HG03521 (cell line): ENCODE data around the gene CCNB3.

Source experiments
- ATAC-seq: cut with Tn5 transposase; IDR thresholded peaks from one replicate; pipeline ENCODE4 v1.9.1; 2021; ENCODE audit warnings: mild to moderate bottlenecking, moderate library complexity; ENCODE audit not compliant: unreplicated experiment

The CCNB3 gene

DNA sequence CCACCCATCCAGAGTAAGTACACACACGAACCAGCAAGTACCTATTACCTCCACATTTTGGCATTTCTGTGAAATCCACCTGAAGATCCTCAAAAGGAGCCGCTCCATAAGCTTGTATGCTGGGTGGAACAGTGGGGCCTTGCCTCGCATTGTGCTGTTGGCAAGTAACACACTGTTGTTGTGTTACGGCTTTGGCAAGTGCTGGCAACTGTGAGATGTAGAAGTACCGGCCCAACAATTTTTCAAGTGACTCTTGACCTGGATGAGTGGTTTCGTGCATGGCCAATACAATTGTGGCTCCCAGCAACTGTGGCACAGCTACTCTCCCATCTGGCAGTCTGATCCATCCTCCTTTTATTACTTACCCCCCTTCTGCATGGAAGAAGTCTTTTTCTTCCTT is 128.7 kb downstream of the CCNB3 start:
- no peak for ATAC-seq

DNA sequence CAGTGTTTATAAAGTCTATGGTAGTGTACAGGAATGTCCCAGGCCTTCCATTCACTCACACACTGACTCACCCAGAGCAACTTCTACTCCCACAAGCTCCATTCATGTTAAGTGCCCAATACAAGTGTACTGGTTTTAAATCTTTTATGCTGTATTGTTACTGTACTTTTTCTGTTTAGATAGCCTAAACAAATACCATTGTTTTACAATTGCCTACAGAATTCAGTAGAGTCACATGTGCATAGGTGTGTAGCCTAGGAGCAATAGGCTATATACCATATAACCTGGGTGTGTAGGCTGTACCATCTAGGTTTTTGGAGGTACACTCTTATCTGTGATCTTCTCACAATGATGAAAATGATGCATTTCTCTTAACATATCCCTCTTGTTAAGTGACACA is 139.4 kb downstream of the CCNB3 start:
- ATAC-seq = no peak

DNA sequence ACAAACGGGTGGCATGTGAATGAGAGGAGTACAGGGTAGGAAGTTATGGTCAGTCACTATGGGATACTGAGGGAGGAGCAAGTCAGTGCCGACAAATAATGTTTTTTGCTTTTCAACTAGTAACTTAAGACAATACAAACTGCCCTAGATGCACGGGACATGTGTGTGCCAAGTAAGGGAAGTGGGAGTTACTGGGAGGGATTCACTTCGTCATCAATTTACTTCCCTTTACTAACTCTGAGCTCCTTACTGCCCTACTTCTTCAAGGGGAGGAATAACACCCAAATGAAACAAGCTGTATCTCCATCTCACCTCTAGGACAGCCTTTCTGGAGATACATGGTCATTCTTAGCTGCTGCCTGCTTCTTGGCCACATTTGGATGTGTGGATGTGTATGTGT is 168.4 kb downstream of the CCNB3 start:
- no peak for ATAC-seq

DNA sequence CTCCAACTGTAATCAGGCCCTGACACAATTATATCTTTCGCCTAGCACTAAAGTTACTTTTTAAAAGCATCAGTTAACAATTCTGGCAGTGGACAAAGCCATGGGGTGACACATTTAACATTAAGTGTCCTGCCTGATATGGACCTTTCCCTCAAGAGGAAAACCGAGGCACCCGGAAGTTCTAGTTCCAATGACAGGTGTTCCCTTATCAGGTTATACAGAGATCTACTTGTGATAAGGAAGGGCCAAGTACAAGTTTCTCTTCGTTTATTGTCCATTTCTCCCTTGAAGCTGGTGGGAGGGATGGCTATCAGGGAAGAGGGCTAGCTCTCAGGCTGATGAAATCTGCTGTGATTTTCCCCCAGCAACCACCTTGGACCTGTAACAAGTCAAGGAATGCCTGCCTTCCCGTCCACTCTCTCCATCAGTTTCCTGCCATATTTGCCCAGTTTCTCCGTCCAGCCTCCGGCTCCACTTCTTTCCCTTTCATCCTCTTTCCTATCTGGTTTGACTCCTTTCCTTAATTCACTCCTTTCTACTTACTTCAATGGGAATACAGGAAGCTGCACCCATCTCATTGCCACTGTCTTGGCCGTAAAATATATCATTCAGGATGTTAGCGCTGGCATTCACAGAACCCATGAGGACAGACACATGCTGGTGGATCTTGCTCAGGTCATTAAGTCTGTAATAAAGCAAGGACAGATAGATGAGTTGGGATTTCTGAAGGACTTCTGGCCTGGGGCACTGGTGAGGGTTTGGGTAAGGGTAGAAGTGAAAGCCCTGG is 171.1 kb downstream of the CCNB3 start:
- no peak for ATAC-seq

DNA sequence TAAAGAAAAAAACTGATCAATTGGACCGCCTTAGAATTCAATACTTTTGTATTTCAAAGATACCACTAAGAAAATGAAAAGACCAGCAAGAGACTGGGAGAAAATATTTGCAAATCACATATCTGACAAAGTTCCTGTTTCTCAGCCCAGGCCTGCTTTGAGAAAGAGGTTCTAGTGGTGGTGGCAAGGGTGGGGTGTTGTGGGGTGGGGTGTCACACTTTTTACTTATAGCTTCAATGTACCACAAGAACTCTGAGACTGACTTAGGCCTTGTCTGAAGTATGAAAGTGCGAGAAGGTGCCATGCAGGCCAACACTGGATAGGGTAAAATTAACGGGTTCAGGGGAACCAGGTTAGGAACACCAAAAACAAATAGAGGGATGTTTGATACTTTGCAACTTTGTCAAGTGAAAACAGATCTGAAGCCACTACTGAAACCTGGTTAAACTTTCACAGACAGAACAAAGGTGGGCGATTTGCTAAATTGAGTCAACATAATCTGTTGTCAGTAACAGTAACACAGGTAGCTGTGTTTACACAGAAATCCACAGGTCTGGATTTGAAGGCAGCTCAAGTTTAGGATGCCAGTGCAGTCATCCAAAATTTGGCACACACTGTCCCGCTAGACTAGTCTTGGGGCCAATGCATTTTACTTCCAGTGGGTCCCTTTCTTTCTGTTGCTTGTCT is 177.3 kb downstream of the CCNB3 start:
- ATAC-seq = no peak

DNA sequence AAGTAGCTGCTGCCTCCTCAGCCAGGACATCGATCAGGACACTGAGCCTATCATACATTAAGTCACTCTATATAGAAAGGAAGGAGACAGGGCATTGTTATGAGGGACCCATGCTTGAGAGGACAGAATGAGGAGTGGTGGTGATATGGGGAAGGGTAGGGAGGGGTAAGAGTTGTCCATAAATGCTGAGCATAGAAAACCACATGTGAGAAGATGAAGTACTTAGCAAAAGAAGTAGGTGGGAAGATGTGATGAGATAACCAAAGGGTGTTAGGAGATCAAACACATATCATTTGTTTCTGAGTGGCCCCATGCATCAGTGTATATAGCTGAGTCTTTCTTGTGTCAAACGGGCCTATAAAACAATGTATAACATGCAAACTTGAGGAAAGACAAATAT is 182.0 kb downstream of the CCNB3 start:
- no peak for ATAC-seq

DNA sequence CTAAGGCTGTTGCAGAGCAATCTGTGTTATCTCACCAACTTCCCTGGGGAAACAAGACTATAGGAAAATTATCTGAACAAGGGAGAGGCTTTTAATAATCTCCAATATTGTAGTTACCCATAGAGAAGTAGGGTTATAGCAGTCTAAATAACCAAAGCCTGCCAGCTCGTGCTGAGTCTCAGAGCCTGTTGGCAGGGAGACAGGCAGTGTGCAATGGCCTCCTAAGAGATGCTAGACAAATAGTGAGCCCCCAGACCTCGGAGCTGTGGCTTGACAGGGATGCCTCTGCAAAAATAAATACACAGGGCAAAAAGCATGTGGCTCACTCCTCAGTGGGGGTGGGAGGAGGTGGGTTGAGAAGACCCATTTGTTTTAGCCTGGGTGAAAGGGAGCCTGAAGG is 189.3 kb downstream of the CCNB3 start:
- ATAC-seq = no peak
